TTC549 (cell line): ENCODE results near the gene EFNB2.

ENCODE experiments used
- FAIRE-seq: peaks from 2 replicates; lab custom pipeline; 2012; peaks lifted over from hg19 to GRCh38; lab: Jason Lieb, UNC

The EFNB2 gene

DNA sequence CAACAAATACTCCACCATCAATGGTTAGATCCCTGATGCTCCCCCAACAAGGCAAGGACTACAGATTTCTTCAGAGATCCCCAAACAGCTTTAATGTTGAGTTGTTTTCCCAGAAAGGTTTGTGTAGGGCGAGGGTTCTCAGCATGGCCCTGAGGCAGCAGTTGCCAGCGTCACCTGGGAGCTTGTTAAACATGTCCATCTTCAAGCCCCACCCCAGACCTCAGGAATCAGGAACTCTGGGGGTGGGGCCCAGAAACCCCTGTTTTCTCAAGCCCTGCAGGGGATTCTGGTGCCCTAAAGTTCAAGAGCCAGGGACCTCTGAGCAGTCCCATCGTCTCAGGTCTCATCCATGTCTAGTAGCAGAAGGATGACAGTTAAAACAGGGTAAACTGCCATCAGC, 9.6 kb downstream of the EFNB2 start:
- FAIRE-seq, result no peak

- FAIRE-seq, result no peak
Measured at GRCh38 chr13:106524108-106524507, 11.4 kb downstream of the EFNB2 start.

- FAIRE-seq, result no peak
Measured at GRCh38 chr13:106523576-106523975, 11.9 kb downstream of the EFNB2 start.

DNA sequence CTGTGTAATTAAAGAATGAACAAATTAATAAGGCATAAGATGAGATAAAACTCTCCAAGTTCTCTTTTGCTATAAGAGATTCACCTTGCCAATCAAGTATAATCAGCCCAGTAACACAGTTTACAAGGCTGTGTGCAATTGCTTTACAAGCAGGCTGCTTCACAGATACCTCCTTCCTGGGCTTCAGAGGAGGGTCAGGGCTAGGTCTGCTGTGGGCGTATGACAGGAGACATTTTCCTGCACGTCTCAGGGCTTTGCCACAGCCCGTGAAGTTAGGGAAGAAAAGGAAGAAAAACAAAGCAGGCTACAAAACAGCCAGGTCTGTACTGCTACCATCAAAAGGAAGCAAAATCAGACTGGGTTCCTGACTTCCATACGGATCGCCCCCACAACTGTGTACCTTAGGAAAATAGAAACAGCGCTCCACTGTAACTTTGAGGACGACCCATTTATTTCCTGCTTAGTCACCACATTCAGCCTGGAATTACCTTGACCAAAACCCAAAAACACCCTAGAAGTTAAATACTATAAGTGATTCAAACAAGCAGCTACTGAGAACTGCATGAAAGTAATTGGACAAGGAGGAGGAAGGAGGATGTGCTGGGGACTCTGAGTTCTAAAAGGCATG, 12.4 kb downstream of the EFNB2 start:
- FAIRE-seq, result no peak

GRCh38 chr13:106522112-106522705, 13.3 kb downstream of the EFNB2 start:
- no peak for FAIRE-seq

DNA sequence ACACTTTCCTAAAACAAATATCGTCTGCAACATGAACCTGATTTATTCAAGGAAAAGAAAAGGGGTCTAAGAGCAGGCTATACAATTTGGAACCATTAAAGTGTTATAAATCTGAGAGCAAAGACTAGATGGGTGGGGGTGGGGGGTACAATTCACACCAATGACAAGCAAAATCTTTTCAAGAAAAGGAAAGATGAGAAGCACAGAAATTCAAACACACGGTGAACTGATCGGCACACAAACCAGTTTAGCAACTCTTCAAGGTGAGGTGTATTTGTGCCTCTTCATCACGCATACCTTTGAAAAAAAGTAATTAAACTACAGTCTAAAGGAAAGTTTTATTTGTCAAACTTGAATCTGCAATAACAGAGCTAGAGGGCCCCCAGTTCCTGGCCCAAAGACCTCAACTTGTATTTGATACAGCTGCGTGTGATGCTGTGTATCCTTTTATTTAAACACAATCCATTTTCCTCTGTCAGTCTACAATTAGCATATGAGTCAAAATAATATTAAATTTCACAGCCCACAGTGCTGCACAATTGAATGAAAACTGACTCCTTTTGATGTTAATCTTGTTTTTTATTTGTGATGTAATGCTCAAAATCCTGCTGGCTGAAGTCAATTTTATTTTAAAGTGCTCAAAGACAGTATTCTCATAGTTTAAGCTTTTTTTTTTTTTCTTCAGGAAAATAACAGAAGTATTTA, 14.2 kb downstream of the EFNB2 start:
- no peak for FAIRE-seq

DNA sequence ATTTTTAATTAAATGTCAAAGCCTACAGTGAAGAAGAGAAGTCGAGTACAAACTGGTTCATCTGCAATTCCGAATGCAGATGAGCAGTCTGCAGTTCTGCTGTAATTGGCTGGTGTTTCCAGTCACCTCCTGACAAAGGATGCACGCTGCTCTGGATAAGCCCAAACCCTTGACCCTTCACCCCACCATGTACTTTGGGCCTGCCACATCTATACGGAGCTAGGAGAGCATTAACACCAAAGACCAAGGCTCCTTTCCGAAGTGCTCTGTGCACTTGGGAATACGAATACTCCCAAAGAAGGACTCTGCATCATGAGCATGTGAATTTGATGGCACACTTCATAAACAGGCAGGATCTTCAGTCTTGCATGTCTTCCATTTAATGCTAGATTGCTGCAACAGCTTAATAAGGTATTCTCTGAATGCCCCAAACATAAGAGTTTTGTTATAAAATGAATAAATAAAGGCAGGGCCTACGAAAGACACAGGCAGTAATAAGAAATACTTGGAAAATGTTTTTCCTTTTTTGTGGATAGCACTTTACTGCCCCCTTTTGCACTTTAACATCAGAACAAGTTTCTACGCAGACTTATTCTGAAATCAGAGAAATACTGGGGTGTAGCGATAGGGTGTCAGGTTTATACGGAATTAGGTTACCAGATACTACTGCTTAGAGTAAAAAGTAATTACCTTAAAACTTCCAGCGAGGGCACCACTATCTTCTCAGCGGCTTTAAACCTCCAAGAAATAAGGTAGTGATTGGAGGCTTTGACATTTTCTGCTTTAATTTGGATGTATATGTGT, 15.0 kb downstream of the EFNB2 start:
- no peak for FAIRE-seq

DNA sequence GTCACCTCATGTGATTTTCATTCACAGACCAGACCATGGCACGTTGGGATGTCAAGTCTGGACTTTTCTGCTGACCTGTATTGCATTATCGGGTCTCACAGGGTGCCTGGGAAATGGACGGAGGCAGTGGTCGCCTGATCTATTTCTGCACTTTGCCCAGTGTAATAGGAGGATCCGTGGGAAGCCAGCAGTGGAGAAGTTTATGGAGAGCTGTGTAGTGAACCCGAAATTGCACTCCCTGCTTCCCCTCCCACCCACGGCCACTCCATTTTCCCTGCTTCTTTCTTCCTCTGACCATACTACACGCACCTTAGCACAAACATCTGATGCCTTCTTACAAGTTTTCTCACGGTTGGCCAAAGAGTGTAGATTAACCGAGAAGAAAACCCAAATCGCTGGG, 16.9 kb downstream of the EFNB2 start:
- no peak for FAIRE-seq

DNA sequence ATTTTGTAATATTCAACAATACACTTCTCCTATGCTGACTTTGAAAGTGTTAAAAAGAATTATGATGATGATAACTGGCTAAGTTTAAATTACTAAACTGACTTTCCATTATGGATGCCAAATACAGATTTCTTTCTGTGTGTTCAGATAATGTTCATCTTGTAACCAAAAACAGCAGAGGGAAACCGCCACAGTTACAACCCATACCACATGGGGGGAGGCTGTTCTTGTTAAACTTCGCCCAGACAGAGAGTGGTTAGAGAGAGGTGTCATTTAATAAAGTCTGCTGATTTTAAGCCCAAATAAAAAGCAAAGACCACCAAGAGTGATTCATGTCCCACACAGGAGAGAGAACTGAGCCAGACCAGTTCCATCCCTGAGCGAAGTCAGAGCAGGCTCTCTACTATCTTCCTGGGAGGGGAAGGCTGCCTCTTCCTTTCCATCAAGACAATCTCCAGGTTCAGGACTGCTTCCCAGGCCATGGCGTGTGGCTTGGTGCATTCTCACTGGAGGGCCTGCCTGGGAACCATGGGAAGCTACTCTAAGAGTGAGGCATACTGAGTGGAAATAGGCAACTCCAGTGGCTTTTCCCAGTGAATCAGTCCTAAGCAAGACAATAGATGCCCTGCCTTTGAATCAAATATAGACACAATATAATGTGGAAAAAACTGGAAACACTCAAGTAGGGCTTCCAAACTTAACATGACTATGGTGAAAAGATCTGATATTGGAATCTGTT, 18.2 kb downstream of the EFNB2 start:
- FAIRE-seq, result no peak

DNA sequence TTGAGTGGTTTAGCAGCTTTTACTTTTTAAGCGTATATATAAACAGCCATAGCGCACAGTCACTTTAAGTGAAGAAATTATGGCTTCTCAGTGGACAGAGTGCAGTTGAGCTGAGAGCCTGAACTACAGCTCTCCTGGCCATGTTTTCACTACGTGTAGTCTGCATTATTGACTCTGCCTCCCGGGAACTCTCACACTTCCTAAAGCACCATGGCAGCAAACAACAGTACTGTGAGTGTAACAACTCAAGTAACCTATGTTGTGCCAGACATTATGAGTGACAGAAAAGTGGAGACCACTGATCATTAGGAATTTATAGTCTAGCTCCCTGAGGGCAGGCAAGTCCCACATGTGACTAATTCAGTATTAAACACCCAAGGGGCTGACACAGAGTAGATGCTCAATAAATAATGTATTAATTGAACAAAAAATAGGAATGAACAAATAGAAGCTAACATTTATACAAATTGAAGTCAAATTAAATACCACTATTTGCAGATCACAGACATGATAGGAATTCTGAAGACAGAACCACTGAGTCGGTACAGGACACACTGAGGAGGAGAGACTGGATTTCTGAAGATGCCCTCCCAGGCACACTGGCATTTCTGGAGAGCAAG, 19.7 kb downstream of the EFNB2 start:
- no peak for FAIRE-seq

DNA sequence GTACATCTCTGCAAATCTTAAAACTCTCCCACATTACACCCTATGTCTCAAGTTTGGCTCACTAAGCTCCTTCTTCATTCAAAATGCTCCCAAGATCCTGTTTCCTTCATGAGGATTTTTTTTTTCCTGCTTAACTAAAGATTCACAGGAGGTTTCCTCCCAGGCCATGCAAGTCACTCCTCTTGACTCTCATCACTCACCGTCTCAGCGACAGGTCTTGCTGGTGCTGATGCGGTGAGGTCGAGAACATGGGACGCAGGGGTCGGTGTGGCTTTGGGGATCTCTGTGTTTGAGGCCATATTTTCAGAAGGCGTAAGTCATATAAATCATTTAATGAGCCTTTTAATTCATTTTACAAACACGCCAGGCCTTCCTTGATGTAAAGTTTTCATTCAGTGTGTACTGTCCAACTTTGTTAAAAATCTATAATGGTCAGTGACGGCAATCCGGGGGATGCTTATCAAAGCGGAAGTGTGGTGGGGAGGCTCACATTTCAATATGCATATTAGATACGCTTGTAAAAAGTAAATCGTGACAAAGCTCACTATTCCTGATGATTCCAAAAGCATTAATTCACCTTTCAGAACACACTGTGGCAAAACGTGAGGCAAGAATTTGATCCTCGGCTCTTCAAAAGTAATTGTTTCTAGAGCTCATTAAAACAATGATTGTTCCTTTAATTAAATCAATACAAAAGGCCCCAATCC, 20.4 kb downstream of the EFNB2 start:
- no peak for FAIRE-seq

GRCh38 chr13:106513025-106513983, 22.2 kb downstream of the EFNB2 start:
- no peak for FAIRE-seq

DNA sequence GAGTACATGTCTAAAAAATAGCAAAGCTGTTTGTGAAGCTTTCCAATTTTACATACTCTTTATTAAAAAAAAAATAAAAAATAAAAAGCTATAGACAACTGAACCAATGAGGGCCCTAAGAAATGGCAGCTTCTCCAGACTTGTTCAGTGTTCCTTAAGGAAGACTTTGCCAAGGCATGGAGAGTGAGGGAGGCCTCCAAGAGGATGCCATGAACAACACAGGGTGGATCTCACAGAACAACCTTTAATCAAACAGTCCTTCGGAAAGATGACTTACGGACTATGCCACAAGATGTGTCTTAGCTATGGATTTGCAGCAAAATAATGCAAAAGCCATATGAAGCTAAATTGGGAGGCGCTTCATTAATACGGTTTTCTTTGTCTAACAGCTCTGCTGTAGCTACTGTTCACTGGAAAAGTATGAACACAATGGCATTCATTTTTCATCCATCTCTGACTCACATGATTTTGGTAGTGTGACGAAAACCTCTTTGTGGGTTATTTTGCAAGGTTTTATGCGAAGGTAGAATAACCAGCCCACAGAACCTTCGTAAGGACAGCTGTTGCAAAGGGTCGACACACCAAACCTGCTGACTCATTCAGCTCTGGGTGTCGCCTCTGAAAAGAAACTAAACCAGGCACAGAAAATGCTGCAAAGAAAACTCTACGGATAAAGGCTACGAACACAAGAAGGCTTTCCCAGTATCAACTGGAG, 27.7 kb downstream of the EFNB2 start:
- no peak for FAIRE-seq

- FAIRE-seq, result no peak
Measured at GRCh38 chr13:106506286-106506685, 29.2 kb downstream of the EFNB2 start.

- no peak for FAIRE-seq
Measured at GRCh38 chr13:106505732-106506131, 29.7 kb downstream of the EFNB2 start.

- no peak for FAIRE-seq
Measured at GRCh38 chr13:106505295-106505694, 30.2 kb downstream of the EFNB2 start.

- FAIRE-seq, result no peak
Measured at GRCh38 chr13:106503730-106504453, 31.6 kb downstream of the EFNB2 start.

DNA sequence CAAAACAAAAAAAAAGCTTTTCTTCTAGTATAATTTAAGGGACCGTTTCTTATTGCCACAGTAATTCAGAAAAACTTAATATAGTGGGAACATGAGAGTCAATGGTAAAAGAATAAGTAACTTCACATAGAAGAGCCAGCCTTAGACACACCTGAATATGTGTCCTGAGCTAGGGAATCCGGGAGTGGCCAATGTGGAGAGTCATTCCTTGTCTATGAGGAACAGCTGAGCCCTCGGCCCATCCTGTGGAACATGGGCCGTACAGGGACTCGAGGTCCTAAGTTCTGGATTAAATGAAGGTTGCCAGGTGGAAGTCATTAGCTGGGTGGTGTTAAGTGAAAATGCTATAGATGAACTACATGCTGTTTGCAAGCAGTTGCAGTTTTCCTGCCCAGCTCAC, 32.2 kb downstream of the EFNB2 start:
- no peak for FAIRE-seq

GRCh38 chr13:106500445-106500844, 35.0 kb downstream of the EFNB2 start:
- no peak for FAIRE-seq
